GM12892 (cell line): Measurements from ENCODE around the gene MYO16.

Experiments used
- DNase-seq: peaks from one replicate; pipeline ENCODE4 v3.0.0; 2011; ENCODE audit not compliant: insufficient read length
- FAIRE-seq: peaks from 2 replicates; lab custom pipeline; 2011; peaks lifted over from hg19 to GRCh38; lab: Jason Lieb, UNC
- POLR2A ChIP-seq: IDR thresholded peaks from 2 replicates; pipeline ENCODE4 v1.6.1; 2011; ENCODE audit warnings: low read depth, low read length, control low read depth
- POLR2AphosphoS5 ChIP-seq: IDR thresholded peaks from 2 replicates; pipeline ENCODE4 v1.6.1; 2011; ENCODE audit warnings: low read depth, low read length, control low read depth
- TAF1 ChIP-seq: IDR thresholded peaks from 2 replicates; pipeline ENCODE4 v1.6.1; 2011; ENCODE audit warnings: low read depth, mild to moderate bottlenecking, control low read depth, low read length, borderline replicate concordance

MYO16 gene

GRCh38 chr13:109007946-109008345 is 378.5 kb downstream of the MYO16 start:
- TF ChIP-seq POLR2A (no peak), POLR2AphosphoS5 (no peak), TAF1 (no peak)
- DNase-seq (no peak), FAIRE-seq (no peak)

GRCh38 chr13:109009756-109010155 is 380.3 kb downstream of the MYO16 start:
- FAIRE-seq: no peak
- TF ChIP-seq TAF1 (no peak), POLR2AphosphoS5 (no peak), POLR2A (no peak)
- no peak for DNase-seq

- no peak for TF ChIP-seq TAF1
- TF ChIP-seq POLR2AphosphoS5: no peak
- TF ChIP-seq POLR2A: no peak
- DNase-seq (no peak), FAIRE-seq (no peak)
These were observed 381.5 kb downstream of the MYO16 start for GRCh38 chr13:109010912-109011311.

GRCh38 chr13:109012115-109012514 is 382.7 kb downstream of the MYO16 start:
- TF ChIP-seq TAF1 (no peak), POLR2AphosphoS5 (no peak), POLR2A (no peak)
- FAIRE-seq (no peak), DNase-seq (no peak)

- TF ChIP-seq POLR2A: no peak
- no peak for TF ChIP-seq TAF1
- no peak for TF ChIP-seq POLR2AphosphoS5
- DNase-seq (no peak), FAIRE-seq (no peak)
These were observed 392.1 kb downstream of the MYO16 start for GRCh38 chr13:109021558-109021957.

GRCh38 chr13:109024611-109025010 is 395.2 kb downstream of the MYO16 start:
- DNase-seq: no peak
- TF ChIP-seq POLR2A (no peak), POLR2AphosphoS5 (no peak), TAF1 (no peak)
- no peak for FAIRE-seq

- DNase-seq (no peak), FAIRE-seq (no peak)
- TF ChIP-seq TAF1 (no peak), POLR2A (no peak), POLR2AphosphoS5 (no peak)
These were observed 396.9 kb downstream of the MYO16 start for GRCh38 chr13:109026266-109026665.

- DNase-seq (no peak), FAIRE-seq (no peak)
- TF ChIP-seq POLR2AphosphoS5 (no peak), TAF1 (no peak), POLR2A (no peak)
These were observed 399.2 kb downstream of the MYO16 start for GRCh38 chr13:109028624-109029023.

- DNase-seq (no peak), FAIRE-seq (no peak)
- no peak for TF ChIP-seq POLR2AphosphoS5
- no peak for TF ChIP-seq POLR2A
- no peak for TF ChIP-seq TAF1
These were observed 403.7 kb downstream of the MYO16 start for GRCh38 chr13:109033090-109033489.

- no peak for DNase-seq
- no peak for FAIRE-seq
- TF ChIP-seq TAF1 (no peak), POLR2AphosphoS5 (no peak), POLR2A (no peak)
These were observed 406.8 kb downstream of the MYO16 start for GRCh38 chr13:109036078-109036780.

- DNase-seq: no peak
- TF ChIP-seq TAF1 (no peak), POLR2AphosphoS5 (no peak), POLR2A (no peak)
- no peak for FAIRE-seq
These were observed 414.2 kb downstream of the MYO16 start for GRCh38 chr13:109043636-109044035.

- FAIRE-seq: no peak
- DNase-seq: no peak
- TF ChIP-seq POLR2A (no peak), POLR2AphosphoS5 (no peak), TAF1 (no peak)
These were observed 426.4 kb downstream of the MYO16 start for GRCh38 chr13:109055850-109056249.
